Measurements from ENCODE around the gene LRRN2. TPM values are rescaled to one million over a fixed set of nuclear protein-coding genes. Genes with fewer than 3 reads are reported as not detected.
A peak's percentile ranks its signal among the peaks of the same experiment; 100 is the strongest.

Gene LRRN2
- polyA plus RNA-seq, 1 donor from 2014 or later: 3.3 TPM

GRCh38 chr1:204733869-204734596 is 48.5 kb upstream of the LRRN2 start:
- Histone ChIP-seq H3K4me2 (ENCODE audit: low read length) (no peak overlapping the region), H3F3A (ENCODE audit: insufficient read depth, low read length, poor library complexity, severe bottlenecking) (no peaks in the 10 kb centered on the region), H3K27me3 (ENCODE audit: insufficient read depth, low read depth, low read length) (no peaks in the 10 kb centered on the region), H2AFZ (ENCODE audit: low read depth, low read length) (no peak overlapping the region), H3K27ac (ENCODE audit: low read length) (peak overlapping the region; percentile 11), H3K4me3 (ENCODE audit: low read length) (no peak overlapping the region), H3K79me2 (replicated peaks; ENCODE audit: insufficient read depth, low read length) (no peaks in the 10 kb centered on the region), H3K9me2 (ENCODE audit: insufficient read depth, low read length) (no peaks in the 10 kb centered on the region), H3K9ac (ENCODE audit: low read length) (peak overlapping the region; percentile 13), H3K36me3 (ENCODE audit: insufficient read depth, low read length) (no peaks in the 10 kb centered on the region), H4K20me1 (ENCODE audit: insufficient read depth) (no peaks in the 10 kb centered on the region), H3K9me3 (ENCODE audit: low read length) (no peaks in the 10 kb centered on the region)
- no peak for TF ChIP-seq MXI1 (conservative IDR thresholded peaks at IDR 0.05; ENCODE audit: poor library complexity, severe bottlenecking)
- TF ChIP-seq EP300 (conservative IDR thresholded peaks at IDR 0.05; ENCODE audit: poor library complexity, severe bottlenecking): no peak
- TF ChIP-seq RAD21 (conservative IDR thresholded peaks at IDR 0.05): no peak
- no peak for TF ChIP-seq EZH2 (IDR thresholded peaks at IDR 0.05; ENCODE audit: borderline replicate concordance, insufficient read depth, low read length, poor library complexity, severe bottlenecking)
- TF ChIP-seq CTCF (IDR thresholded peaks at IDR 0.05; ENCODE audit: poor library complexity, severe bottlenecking): no peak

- no peaks in the 10 kb centered on the region for H3K9me3 ChIP-seq (ENCODE audit: low read length)
- no peak overlapping the region for H2AFZ ChIP-seq (ENCODE audit: low read depth, low read length)
- H3F3A ChIP-seq (ENCODE audit: insufficient read depth, low read length, poor library complexity, severe bottlenecking): no peaks in the 10 kb centered on the region
- H3K27me3 ChIP-seq (ENCODE audit: insufficient read depth, low read depth, low read length): no peaks in the 10 kb centered on the region
- peak overlapping the region; percentile 13 for H3K9ac ChIP-seq (ENCODE audit: low read length)
- H3K79me2 ChIP-seq (replicated peaks; ENCODE audit: insufficient read depth, low read length): no peaks in the 10 kb centered on the region
- no peaks in the 10 kb centered on the region for H3K9me2 ChIP-seq (ENCODE audit: insufficient read depth, low read length)
- H3K4me3 ChIP-seq (ENCODE audit: low read length): no peak overlapping the region
- H3K36me3 ChIP-seq (ENCODE audit: insufficient read depth, low read length): no peaks in the 10 kb centered on the region
- no peak for TF ChIP-seq EZH2 (IDR thresholded peaks at IDR 0.05; ENCODE audit: borderline replicate concordance, insufficient read depth, low read length, poor library complexity, severe bottlenecking)
- TF ChIP-seq EP300 (conservative IDR thresholded peaks at IDR 0.05; ENCODE audit: poor library complexity, severe bottlenecking): peak; percentile 58
- no peak for TF ChIP-seq SMC3 (conservative IDR thresholded peaks at IDR 0.05; ENCODE audit: poor library complexity)
- no peak for TF ChIP-seq TAF1 (IDR thresholded peaks at IDR 0.05; ENCODE audit: low read depth)
- TF ChIP-seq, protein P1, sequence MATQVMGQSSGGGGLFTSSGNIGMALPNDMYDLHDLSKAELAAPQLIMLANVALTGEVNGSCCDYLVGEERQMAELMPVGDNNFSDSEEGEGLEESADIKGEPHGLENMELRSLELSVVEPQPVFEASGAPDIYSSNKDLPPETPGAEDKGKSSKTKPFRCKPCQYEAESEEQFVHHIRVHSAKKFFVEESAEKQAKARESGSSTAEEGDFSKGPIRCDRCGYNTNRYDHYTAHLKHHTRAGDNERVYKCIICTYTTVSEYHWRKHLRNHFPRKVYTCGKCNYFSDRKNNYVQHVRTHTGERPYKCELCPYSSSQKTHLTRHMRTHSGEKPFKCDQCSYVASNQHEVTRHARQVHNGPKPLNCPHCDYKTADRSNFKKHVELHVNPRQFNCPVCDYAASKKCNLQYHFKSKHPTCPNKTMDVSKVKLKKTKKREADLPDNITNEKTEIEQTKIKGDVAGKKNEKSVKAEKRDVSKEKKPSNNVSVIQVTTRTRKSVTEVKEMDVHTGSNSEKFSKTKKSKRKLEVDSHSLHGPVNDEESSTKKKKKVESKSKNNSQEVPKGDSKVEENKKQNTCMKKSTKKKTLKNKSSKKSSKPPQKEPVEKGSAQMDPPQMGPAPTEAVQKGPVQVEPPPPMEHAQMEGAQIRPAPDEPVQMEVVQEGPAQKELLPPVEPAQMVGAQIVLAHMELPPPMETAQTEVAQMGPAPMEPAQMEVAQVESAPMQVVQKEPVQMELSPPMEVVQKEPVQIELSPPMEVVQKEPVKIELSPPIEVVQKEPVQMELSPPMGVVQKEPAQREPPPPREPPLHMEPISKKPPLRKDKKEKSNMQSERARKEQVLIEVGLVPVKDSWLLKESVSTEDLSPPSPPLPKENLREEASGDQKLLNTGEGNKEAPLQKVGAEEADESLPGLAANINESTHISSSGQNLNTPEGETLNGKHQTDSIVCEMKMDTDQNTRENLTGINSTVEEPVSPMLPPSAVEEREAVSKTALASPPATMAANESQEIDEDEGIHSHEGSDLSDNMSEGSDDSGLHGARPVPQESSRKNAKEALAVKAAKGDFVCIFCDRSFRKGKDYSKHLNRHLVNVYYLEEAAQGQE (IDR thresholded peaks at IDR 0.05; ENCODE audit: borderline replicate concordance): peak; percentile 23
- no peak for TF ChIP-seq RAD21 (conservative IDR thresholded peaks at IDR 0.05)
- TF ChIP-seq POLR2AphosphoS5 (IDR thresholded peaks at IDR 0.05): peak; percentile 51
- peak; percentile 16 for TF ChIP-seq MXI1 (conservative IDR thresholded peaks at IDR 0.05; ENCODE audit: poor library complexity, severe bottlenecking)
- TF ChIP-seq CTCF (IDR thresholded peaks at IDR 0.05; ENCODE audit: poor library complexity, severe bottlenecking): no peak
- no peaks in the 10 kb centered on the region for H4K20me1 ChIP-seq (ENCODE audit: insufficient read depth)
- peak overlapping the region; percentile 33 for H3K27ac ChIP-seq (ENCODE audit: low read length)
- no peak overlapping the region for H3K4me2 ChIP-seq (ENCODE audit: low read length)
Measured at GRCh38 chr1:204733289-204733688, 47.8 kb upstream of the LRRN2 start.
